Adrenal gland (tissue), 12 donors: ENCODE data around the gene NOX4. TPM values are rescaled to one million over a fixed set of nuclear protein-coding genes. Genes with fewer than 3 reads are reported as not detected.
"Not testable (repeated sequence)": the region's sequence is repeated elsewhere in the genome, so short reads cannot be mapped to it uniquely, and the experiment has no call there.

ENCODE experiments used
- DNase-seq, 7 donors: peaks; one replicate each; pipeline ENCODE4 v3.0.0-alpha.2; 2019 to 2020
- H3K27ac ChIP-seq, 5 donors: fragments of 200-600 bp; sonication (generic) in 4 of 5; 1 replicate in 3 of 5; 2 replicates in 2 of 5; pipeline versions ENCODE4 v1.5.1 to v1.8.0; 2016 to 2020; ENCODE audit warnings: mild to moderate bottlenecking in 1 of 5
- H3K27me3 ChIP-seq: fragments of 200-600 bp; 2 replicates; pipeline ENCODE4 v1.8.0; 2021
- H3K36me3 ChIP-seq, 2 donors: fragments of 200-600 bp; replicated peaks in 1 of 2; 1 replicate in 1 of 2; 2 replicates in 1 of 2; pipeline versions ENCODE4 v1.5.1 to v1.8.0; 2018 to 2022
- H3K4me1 ChIP-seq, 2 donors: fragments of 200-600 bp; replicated peaks in 1 of 2; 1 replicate in 1 of 2; 2 replicates in 1 of 2; pipeline versions ENCODE4 v1.5.1 to v1.8.0; 2018 to 2021
- H3K4me3 ChIP-seq, 4 donors: fragments of 200-600 bp; sonication (generic) in 3 of 4; one replicate each; pipeline ENCODE4 v1.5.1; 2016 to 2018
- H3K9me3 ChIP-seq, 3 donors: fragments of 200-600 bp; sonication (generic) in 1 of 3; replicated peaks in 1 of 3; 1 replicate in 2 of 3; 2 replicates in 1 of 3; pipeline versions ENCODE4 v1.5.1 to v1.8.0; 2016 to 2021
- POLR2A ChIP-seq, 2 donors: fragments of 450-650 bp; IDR thresholded peaks; one replicate each; pipeline ENCODE4 v1.6.1; 2017; ENCODE audit warnings: antibody characterized with exemption in 2 of 2, mild to moderate bottlenecking in 2 of 2, moderate library complexity in 1 of 2
- WGBS, 4 donors: extraction: QIAGEN DNeasy Blood & Tissue Kit in 2 of 4; methylation state at CpG; one replicate each; pipeline versions ENCODE4 v1.1.5 to v1.1.7; 2013 to 2017; 5-methylcytosine and 5-hydroxymethylcytosine counted together
- intact Hi-C, 2 donors: fragments of 100-400 bp; cut with DNase I; formaldehyde crosslinking; loops; one replicate each; pipeline versions ENCODE4 v1.14.1 to v1.15.0; 2022 to 2023
- polyA plus RNA-seq, 3 donors: library from polyadenylated mRNA; stranded (reverse); fragments of 200-250 nt in 2 of 3; fragments of 350-450 nt in 1 of 3; fragmentation: Illumina TruSeq in 1 of 3; extraction: RNeasy Lipid Tissue Mini Kit (QIAGEN cat#74804) in 1 of 3; gene quantifications; one replicate each; pipeline ENCODE4 v1.2.3, GENCODE V29; 2013 to 2014
- total RNA-seq, 9 donors: library from RNA; depleted of rRNA in 4 of 9; stranded (reverse); fragments of >200 nt in 4 of 9; fragments of 120-200 nt in 1 of 9; fragmentation: NEBNext Ultra II Directional in 1 of 9; extraction: Animal tissue kit (Norgen Biotek cat#: 25700) in 1 of 9; gene quantifications; one replicate each; pipeline versions ENCODE4 v1.1.0 to v1.2.4, GENCODE V29; 2013 to 2023
- TF ChIP-seq, protein P1 (sequence below), 6 experiments: fragments of 450-650 bp in 4 of 6; fragments of 200-600 bp in 2 of 6; sonication (generic) in 1 of 6; IDR thresholded peaks; 1 replicate in 5 of 6; 2 replicates in 1 of 6; pipeline versions ENCODE4 v1.5.1 to v1.8.0; 2016 to 2021; ENCODE audit warnings: antibody characterized with exemption in 6 of 6, mild to moderate bottlenecking in 2 of 6, moderate library complexity in 1 of 6
- donor health status: healthy with polysubstance abuse.
- donor health status: Bipolar disorder and iron deficiency.
- donor health status: DM: yes; HTN: yes; CAD: no.
- donor health status: DM: no; HTN: no; CAD: no.
- donor health status: DM: no; HTN: no; CAD: no.
- donor health status: DM: yes; HTN: yes; CAD: no.

Gene NOX4
- total and polyA plus RNA-seq, 12 donors: 0.14 to 8.8 (median 0.81) TPM; not detected in 1

DNA sequence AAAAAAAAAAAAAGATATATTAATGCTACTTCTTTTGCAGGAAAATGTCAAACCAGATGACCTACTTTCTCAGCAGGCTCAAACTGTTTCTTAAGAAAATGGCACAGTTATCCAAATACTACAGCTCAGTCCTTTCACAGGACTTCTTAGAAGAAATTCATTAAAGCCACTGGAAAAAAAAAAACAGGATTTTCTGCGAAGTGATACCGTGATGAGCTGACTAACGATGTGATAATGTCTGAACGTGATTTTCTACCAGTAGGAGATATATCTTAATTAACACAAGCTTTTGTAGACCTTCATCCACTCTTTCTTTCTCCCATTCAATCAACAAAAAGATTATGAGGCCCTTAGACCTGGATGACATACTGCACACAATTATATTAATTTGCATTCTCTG lies 132.4 kb downstream of the NOX4 start:
- WGBS, 4 donors: 47 to 60% (median 51%) methylated on average over 4 of the region's 4 CpGs
- intact Hi-C loops: no loop called here
- H3K36me3 ChIP-seq: no peaks in the 10 kb centered on the region

DNA sequence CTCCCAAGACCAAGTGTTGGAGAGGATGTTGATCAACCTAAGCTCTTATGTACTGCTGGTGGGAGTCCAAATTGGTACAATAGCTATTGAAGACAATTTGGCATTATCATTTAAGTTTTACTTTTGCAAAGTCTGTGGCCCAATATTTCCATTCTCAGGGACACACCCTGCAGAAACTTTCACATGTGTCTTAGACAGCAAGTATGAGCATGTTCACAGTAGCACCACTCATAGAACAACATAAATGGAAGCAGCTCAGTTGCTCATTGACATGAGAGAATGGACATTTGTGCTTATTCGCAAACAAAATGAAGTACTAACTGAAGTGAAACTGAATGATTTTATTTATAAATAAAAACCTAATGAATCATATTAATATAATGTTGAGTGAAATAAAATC lies 135.5 kb downstream of the NOX4 start:
- WGBS, 4 donors: 86 to 98% (median 93%) methylated on average over 1 of the region's 1 CpG
- Histone ChIP-seq H3K27me3 (no peaks in the 10 kb centered on the region), H3K9me3 (no peaks in the 10 kb centered on the region), H3K36me3 (no peaks in the 10 kb centered on the region), H3K4me1 (no peaks in the 10 kb centered on the region), H3K27ac (no peak overlapping the region), H3K4me3 (no peak overlapping the region)
- DNase-seq: no peak
- intact Hi-C loops: no loop called here
- no peak for TF ChIP-seq POLR2A (IDR thresholded peaks at IDR 0.05)
- TF ChIP-seq, protein P1, sequence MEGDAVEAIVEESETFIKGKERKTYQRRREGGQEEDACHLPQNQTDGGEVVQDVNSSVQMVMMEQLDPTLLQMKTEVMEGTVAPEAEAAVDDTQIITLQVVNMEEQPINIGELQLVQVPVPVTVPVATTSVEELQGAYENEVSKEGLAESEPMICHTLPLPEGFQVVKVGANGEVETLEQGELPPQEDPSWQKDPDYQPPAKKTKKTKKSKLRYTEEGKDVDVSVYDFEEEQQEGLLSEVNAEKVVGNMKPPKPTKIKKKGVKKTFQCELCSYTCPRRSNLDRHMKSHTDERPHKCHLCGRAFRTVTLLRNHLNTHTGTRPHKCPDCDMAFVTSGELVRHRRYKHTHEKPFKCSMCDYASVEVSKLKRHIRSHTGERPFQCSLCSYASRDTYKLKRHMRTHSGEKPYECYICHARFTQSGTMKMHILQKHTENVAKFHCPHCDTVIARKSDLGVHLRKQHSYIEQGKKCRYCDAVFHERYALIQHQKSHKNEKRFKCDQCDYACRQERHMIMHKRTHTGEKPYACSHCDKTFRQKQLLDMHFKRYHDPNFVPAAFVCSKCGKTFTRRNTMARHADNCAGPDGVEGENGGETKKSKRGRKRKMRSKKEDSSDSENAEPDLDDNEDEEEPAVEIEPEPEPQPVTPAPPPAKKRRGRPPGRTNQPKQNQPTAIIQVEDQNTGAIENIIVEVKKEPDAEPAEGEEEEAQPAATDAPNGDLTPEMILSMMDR (IDR thresholded peaks at IDR 0.05): no peak

More for the DNA sequence above, 132.4 kb downstream of the NOX4 start:
- H3K4me1 ChIP-seq: no peaks in the 10 kb centered on the region
- no peak for DNase-seq
- H3K27ac ChIP-seq: no peak overlapping the region
- H3K27me3 ChIP-seq: no peaks in the 10 kb centered on the region
- no peaks in the 10 kb centered on the region for H3K9me3 ChIP-seq
- TF ChIP-seq, protein P1 (IDR thresholded peaks at IDR 0.05): no peak
- TF ChIP-seq POLR2A (IDR thresholded peaks at IDR 0.05): no peak
- no peak overlapping the region for H3K4me3 ChIP-seq

GRCh38 chr11:89354513-89354912 lies 136.7 kb downstream of the NOX4 start:
- DNase-seq, H3K36me3 ChIP-seq, H3K9me3 ChIP-seq, H3K27ac ChIP-seq, H3K4me1 ChIP-seq, H3K27me3 ChIP-seq, H3K4me3 ChIP-seq, intact Hi-C loops: not testable (repeated sequence)
- WGBS, 4 donors: 74 to 81% (median 77%) methylated on average over 2 of the region's 2 CpGs

DNA sequence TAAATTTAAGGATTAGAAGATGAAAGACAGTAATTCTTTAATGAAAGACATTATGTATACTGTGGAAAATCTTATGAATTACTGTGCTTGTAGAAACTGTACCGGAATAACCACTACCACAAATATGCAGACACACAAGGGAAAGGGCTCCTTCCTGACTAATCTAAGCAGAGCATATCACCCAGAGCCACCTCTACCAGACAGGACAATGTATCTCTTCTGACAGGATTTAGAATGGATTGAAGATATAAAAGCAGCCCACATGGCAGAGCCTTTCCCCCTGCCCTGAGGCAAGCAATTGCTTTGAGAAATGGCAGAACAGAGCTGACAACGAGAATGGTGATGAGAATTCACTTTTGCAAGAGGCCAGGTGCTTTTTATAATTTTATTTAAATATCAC lies 144.1 kb downstream of the NOX4 start:
- no peak overlapping the region for H3K4me3 ChIP-seq
- no peaks in the 10 kb centered on the region for H3K4me1 ChIP-seq
- DNase-seq: no peak
- H3K36me3 ChIP-seq: no peaks in the 10 kb centered on the region
- no peaks in the 10 kb centered on the region for H3K9me3 ChIP-seq
- TF ChIP-seq, protein P1 (IDR thresholded peaks at IDR 0.05): no peak
- no peak for TF ChIP-seq POLR2A (IDR thresholded peaks at IDR 0.05)
- WGBS, 4 donors: 60 to 72% (median 70%) methylated on average over 2 of the region's 2 CpGs
- no peaks in the 10 kb centered on the region for H3K27me3 ChIP-seq
- intact Hi-C loops: no loop called here
- H3K27ac ChIP-seq: no peak overlapping the region

DNA sequence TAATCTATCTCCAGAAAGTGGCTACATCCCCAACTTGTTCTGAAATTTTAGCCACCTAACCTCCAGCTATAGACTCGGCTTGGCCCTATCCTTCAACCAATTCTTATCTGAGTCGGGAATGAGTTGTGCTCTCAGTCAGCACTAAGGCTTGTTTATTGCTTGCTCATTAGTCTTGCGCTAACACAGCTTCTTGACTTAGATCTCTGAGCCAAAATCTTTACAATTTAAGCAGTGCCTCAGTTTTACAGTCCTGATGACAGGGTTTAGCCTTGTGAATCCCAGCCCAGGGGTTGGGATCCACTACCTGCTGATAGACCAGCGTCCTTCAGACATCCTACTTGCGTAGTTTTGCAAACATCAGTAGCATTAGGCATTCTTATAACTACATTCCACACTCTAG lies 144.6 kb downstream of the NOX4 start:
- H3K36me3 ChIP-seq: no peaks in the 10 kb centered on the region
- no peaks in the 10 kb centered on the region for H3K4me1 ChIP-seq
- no peaks in the 10 kb centered on the region for H3K9me3 ChIP-seq
- H3K27ac ChIP-seq: no peak overlapping the region
- 63 to 79% (median 71%) methylated on average over 5 of the region's 5 CpGs for WGBS, 4 donors
- no peaks in the 10 kb centered on the region for H3K27me3 ChIP-seq
- DNase-seq: no peak
- intact Hi-C loops: no loop called here
- no peak overlapping the region for H3K4me3 ChIP-seq
- TF ChIP-seq, protein P1 (IDR thresholded peaks at IDR 0.05): no peak
- no peak for TF ChIP-seq POLR2A (IDR thresholded peaks at IDR 0.05)

- H3K4me1 ChIP-seq, H3K27ac ChIP-seq, H3K27me3 ChIP-seq, intact Hi-C loops, H3K4me3 ChIP-seq, H3K36me3 ChIP-seq, H3K9me3 ChIP-seq: not testable (repeated sequence)
- peak in 1 of 7 donors; percentile 9 for DNase-seq
- 49 to 62% (median 58%) methylated on average over 3 of the region's 3 CpGs for WGBS, 4 donors
Observed at GRCh38 chr11:89342880-89343572, 148.1 kb downstream of the NOX4 start.

- H3K27me3 ChIP-seq, H3K27ac ChIP-seq, H3K4me1 ChIP-seq, DNase-seq, H3K4me3 ChIP-seq, intact Hi-C loops, H3K36me3 ChIP-seq, H3K9me3 ChIP-seq: not testable (repeated sequence)
Observed at GRCh38 chr11:89340450-89340849, 150.7 kb downstream of the NOX4 start.
